SU-DHL-6 (cell line): ENCODE results near the gene TRAPPC2L.

Experiments
- H2AFZ ChIP-seq: fragments of 200-600 bp; sonication (generic); 2 replicates; pipeline ENCODE4 v1.6.1; 2014; ENCODE audit warnings: low read depth, mild to moderate bottlenecking, moderate library complexity, mixed read lengths, antibody characterized with exemption, low read length; ENCODE audit not compliant: severe bottlenecking
- H3F3A ChIP-seq: fragments of 200-600 bp; shearing (Covaris generic); 2 replicates; pipeline ENCODE4 v1.6.0; 2016; ENCODE audit warnings: antibody characterized with exemption, mild to moderate bottlenecking; ENCODE audit not compliant: insufficient read depth
- H3K27ac ChIP-seq: fragments of 200-600 bp; sonication (generic); 2 replicates; pipeline ENCODE4 v1.5.1; 2016; ENCODE audit warnings: low read depth, mild to moderate bottlenecking, low read length, moderate library complexity, mixed read lengths
- H3K27me3 ChIP-seq: fragments of 200-600 bp; sonication (generic), shearing (Covaris generic); 2 replicates; pipeline ENCODE4 v1.6.0; 2014; ENCODE audit warnings: mild to moderate bottlenecking, low read length
- H3K36me3 ChIP-seq: fragments of 200-600 bp; sonication (generic); 2 replicates; pipeline ENCODE4 v1.6.1; 2014; ENCODE audit warnings: mild to moderate bottlenecking, low read length, mixed read lengths
- H3K4me2 ChIP-seq: fragments of 300-600, 200-600 bp; shearing (Covaris generic), sonication (generic); 2 replicates; pipeline ENCODE4 v1.6.0; 2014; ENCODE audit warnings: low read length, low read depth, mild to moderate bottlenecking; ENCODE audit not compliant: poor library complexity, severe bottlenecking
- H3K4me3 ChIP-seq: fragments of 200-600 bp; sonication (generic); 2 replicates; pipeline ENCODE4 v1.5.1; 2014; ENCODE audit warnings: antibody characterized with exemption, low read length, mild to moderate bottlenecking, mixed read lengths; ENCODE audit not compliant: insufficient read depth, poor library complexity, severe bottlenecking
- H3K79me2 ChIP-seq: fragments of 200-600 bp; sonication (generic); 2 replicates; pipeline ENCODE4 v1.6.1; 2014; ENCODE audit warnings: mild to moderate bottlenecking, low read length, moderate library complexity; ENCODE audit not compliant: insufficient read depth
- H3K9ac ChIP-seq: fragments of 200-600 bp; sonication (generic); 2 replicates; pipeline ENCODE4 v1.7.0; 2014; ENCODE audit warnings: mild to moderate bottlenecking, low read length
- H3K9me2 ChIP-seq: fragments of 200-600 bp; sonication (generic); replicated peaks from 2 replicates; pipeline ENCODE4 v1.6.1; 2014; ENCODE audit warnings: low read length; ENCODE audit not compliant: insufficient read depth
- H3K9me3 ChIP-seq: fragments of 200-600 bp; sonication (generic); 2 replicates; pipeline ENCODE4 v1.6.1; 2014; ENCODE audit warnings: low read length, mixed read lengths; ENCODE audit not compliant: insufficient read depth
- H4K20me1 ChIP-seq: fragments of 200-600 bp; sonication (generic); 2 replicates; pipeline ENCODE4 v1.6.1; 2014; ENCODE audit warnings: low read depth, mild to moderate bottlenecking, antibody characterized with exemption, low read length, moderate library complexity, mixed read lengths
- EZH2phosphoT487 ChIP-seq: fragments of 200-600 bp; sonication (generic), shearing (Covaris generic); conservative IDR thresholded peaks from 2 replicates; pipeline ENCODE4 v1.6.1; 2018; ENCODE audit warnings: mild to moderate bottlenecking, antibody characterized with exemption, low read length, moderate library complexity, mixed read lengths
- TF ChIP-seq, protein P1 (sequence below): fragments of 200-600 bp; sonication (generic); IDR thresholded peaks from one replicate; pipeline ENCODE4 v1.5.1; 2017; ENCODE audit warnings: antibody characterized with exemption, mild to moderate bottlenecking, low read length, moderate library complexity; ENCODE audit not compliant: insufficient read depth, poor library complexity, severe bottlenecking

TRAPPC2L gene

GRCh38 chr16:88815901-88816589 is 40.9 kb upstream of the TRAPPC2L start:
- H3K4me2 ChIP-seq, result no peak overlapping the region
- no peaks in the 10 kb centered on the region for H4K20me1 ChIP-seq
- no peak overlapping the region for H3K9ac ChIP-seq
- H2AFZ ChIP-seq, result no peak overlapping the region
- H3K4me3 ChIP-seq, result no peak overlapping the region
- TF ChIP-seq, protein P1, sequence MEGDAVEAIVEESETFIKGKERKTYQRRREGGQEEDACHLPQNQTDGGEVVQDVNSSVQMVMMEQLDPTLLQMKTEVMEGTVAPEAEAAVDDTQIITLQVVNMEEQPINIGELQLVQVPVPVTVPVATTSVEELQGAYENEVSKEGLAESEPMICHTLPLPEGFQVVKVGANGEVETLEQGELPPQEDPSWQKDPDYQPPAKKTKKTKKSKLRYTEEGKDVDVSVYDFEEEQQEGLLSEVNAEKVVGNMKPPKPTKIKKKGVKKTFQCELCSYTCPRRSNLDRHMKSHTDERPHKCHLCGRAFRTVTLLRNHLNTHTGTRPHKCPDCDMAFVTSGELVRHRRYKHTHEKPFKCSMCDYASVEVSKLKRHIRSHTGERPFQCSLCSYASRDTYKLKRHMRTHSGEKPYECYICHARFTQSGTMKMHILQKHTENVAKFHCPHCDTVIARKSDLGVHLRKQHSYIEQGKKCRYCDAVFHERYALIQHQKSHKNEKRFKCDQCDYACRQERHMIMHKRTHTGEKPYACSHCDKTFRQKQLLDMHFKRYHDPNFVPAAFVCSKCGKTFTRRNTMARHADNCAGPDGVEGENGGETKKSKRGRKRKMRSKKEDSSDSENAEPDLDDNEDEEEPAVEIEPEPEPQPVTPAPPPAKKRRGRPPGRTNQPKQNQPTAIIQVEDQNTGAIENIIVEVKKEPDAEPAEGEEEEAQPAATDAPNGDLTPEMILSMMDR, result peak; percentile 74
- TF ChIP-seq EZH2phosphoT487, result no peak
- H3K9me3 ChIP-seq, result peaks cover 5% of the 10 kb centered on the region; the same call in 1 of the 2 replicates
- no peak overlapping the region for H3K27ac ChIP-seq
- no peaks in the 10 kb centered on the region for H3K27me3 ChIP-seq
- H3K79me2 ChIP-seq, result peaks cover 2% of the 10 kb centered on the region; the same call in 1 of the 2 replicates
- no peaks in the 10 kb centered on the region for H3K9me2 ChIP-seq
- H3F3A ChIP-seq, result peaks cover under 1% of the 10 kb centered on the region; the same call in 1 of the 2 replicates
- no peaks in the 10 kb centered on the region for H3K36me3 ChIP-seq

- Histone ChIP-seq H2AFZ (no peak overlapping the region), H3K9me3 (peaks cover 4% of the 10 kb centered on the region; the same call in 1 of the 2 replicates), H3K79me2 (no peaks in the 10 kb centered on the region), H3K27me3 (no peaks in the 10 kb centered on the region), H3F3A (no peaks in the 10 kb centered on the region; the same call in 1 of the 2 replicates), H3K4me3 (no peak overlapping the region), H3K9ac (no peak overlapping the region), H3K36me3 (no peaks in the 10 kb centered on the region), H3K4me2 (no peak overlapping the region), H3K9me2 (no peaks in the 10 kb centered on the region), H3K27ac (no peak overlapping the region), H4K20me1 (no peaks in the 10 kb centered on the region)
- no peak for TF ChIP-seq EZH2phosphoT487
- TF ChIP-seq, protein P1, result no peak
Observed at GRCh38 chr16:88816736-88817535, 40.0 kb upstream of the TRAPPC2L start.

GRCh38 chr16:88817785-88818574 is 38.9 kb upstream of the TRAPPC2L start:
- H3K9me3 ChIP-seq, result no peaks in the 10 kb centered on the region
- no peaks in the 10 kb centered on the region for H3K9me2 ChIP-seq
- H3K4me2 ChIP-seq, result no peak overlapping the region
- no peak overlapping the region for H3K4me3 ChIP-seq
- H4K20me1 ChIP-seq, result no peaks in the 10 kb centered on the region
- no peak overlapping the region for H2AFZ ChIP-seq
- TF ChIP-seq, protein P1, result no peak
- TF ChIP-seq EZH2phosphoT487, result no peak
- H3K27ac ChIP-seq, result no peak overlapping the region
- no peak overlapping the region for H3K9ac ChIP-seq
- no peaks in the 10 kb centered on the region for H3K36me3 ChIP-seq
- no peaks in the 10 kb centered on the region for H3K79me2 ChIP-seq
- no peaks in the 10 kb centered on the region for H3K27me3 ChIP-seq
- H3F3A ChIP-seq, result no peaks in the 10 kb centered on the region; the same call in 1 of the 2 replicates
